NCI-H2081 treated with DMSO at 0.1 percent for 48 hours (cell line): ENCODE results near the gene EMILIN2.
"Not testable (repeated sequence)": the region's sequence is repeated elsewhere in the genome, so short reads cannot be mapped to it uniquely, and the experiment has no call there.

ENCODE experiments used
- DNase-seq: peaks from one replicate; lab custom pipeline; 2025; lab: John Stamatoyannopoulos, UW

EMILIN2 gene

GRCh38 chr18:2900684-2901422 is 54.0 kb downstream of the EMILIN2 start:
- DNase-seq: no peak

DNA sequence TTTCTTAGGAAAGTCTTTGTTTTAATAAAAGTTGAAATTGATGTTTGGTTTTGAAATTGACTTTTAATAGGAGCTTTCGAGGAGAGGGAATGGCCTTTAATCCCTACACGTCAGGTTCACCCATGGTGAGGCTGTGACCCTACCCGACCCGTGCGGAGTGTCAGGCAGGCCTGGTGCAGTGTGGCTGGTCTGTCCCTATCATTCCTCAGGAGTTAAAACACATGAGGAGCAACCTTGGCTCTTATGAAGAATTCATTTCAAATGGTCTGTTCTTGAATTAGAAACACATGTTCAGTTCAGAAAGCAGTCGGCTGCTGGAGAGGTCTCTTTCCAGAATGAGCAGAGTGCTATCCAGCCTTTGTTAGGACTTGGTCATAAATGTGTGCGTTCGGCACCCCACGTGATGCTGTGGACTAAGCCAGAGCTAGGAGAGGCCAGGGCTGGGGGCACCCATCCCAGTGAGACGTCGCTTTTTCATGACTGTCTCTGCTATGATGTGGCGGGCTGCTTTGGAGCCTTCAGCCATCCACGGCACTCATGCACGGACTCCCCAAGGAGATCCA is 54.7 kb downstream of the EMILIN2 start:
- DNase-seq: no peak

DNA sequence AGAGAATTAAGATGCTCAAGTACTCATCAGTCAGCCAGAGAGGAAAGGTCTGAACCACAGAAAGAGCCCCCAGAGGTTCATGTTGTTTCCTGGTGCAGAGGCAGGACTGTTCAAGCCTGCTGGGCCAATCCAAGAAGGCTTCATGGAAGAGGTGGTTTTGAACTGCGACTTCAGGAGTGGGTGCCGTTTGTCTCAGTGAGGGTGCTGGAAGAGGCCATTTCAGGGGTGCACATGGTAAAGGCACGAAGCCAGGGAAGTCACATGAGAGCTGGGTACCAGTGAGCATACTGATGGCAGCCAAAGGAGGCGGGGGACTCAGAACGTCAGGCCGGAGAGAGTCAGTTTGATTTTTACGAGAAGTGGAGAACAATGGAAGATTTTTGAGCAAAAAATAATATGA is 55.5 kb downstream of the EMILIN2 start:
- no peak for DNase-seq

GRCh38 chr18:2903006-2903405 is 56.2 kb downstream of the EMILIN2 start:
- DNase-seq: no peak

- no peak for DNase-seq
Measured at GRCh38 chr18:2905854-2906703, 59.3 kb downstream of the EMILIN2 start.

- no peak for DNase-seq
Measured at GRCh38 chr18:2906704-2907549, 60.1 kb downstream of the EMILIN2 start.

- no peak for DNase-seq
Measured at GRCh38 chr18:2907550-2908135, 60.8 kb downstream of the EMILIN2 start.

GRCh38 chr18:2908166-2908945 is 61.5 kb downstream of the EMILIN2 start:
- no peak for DNase-seq

GRCh38 chr18:2908946-2909335 is 62.1 kb downstream of the EMILIN2 start:
- no peak for DNase-seq

GRCh38 chr18:2909431-2910140 is 62.8 kb downstream of the EMILIN2 start:
- DNase-seq: no peak

GRCh38 chr18:2910261-2910660 is 63.5 kb downstream of the EMILIN2 start:
- DNase-seq: no peak

DNA sequence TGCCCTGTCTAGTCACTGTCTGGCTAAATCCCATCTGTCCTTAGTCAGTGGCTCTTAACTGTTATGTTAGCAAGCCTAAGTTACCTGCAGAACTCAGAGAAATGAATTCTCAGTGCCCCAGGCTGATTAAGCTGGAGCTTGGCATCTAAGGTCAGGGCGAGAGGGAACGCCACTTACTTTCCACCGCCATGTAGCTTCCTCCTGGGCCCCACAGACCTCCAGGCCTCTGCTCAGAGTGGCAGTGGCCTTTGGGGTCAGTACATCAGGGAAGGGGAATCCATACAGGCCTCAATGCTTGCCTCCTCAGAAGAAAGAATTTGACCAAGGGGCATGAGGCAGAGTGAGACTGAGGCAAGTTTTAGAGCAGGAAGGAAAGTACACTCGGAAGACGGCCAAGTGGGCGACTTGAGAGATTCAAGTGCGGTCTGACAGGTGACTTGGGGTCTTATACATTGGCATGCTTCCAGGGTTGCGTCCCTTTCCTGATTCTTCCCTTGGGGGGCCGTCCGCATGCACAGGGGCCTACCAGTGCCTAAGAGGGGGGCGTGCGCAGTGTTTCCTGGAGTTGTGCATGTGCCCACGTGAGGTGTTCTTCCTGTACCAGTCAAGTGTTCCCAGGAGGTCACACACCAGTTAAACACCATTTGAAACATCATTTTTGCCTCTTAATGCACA is 64.1 kb downstream of the EMILIN2 start:
- no peak for DNase-seq

- DNase-seq: no peak
Measured at GRCh38 chr18:2911533-2911932, 64.7 kb downstream of the EMILIN2 start.

GRCh38 chr18:2912357-2913299 is 65.8 kb downstream of the EMILIN2 start:
- no peak for DNase-seq

- no peak for DNase-seq
Measured at GRCh38 chr18:2913398-2914005, 66.7 kb downstream of the EMILIN2 start.

DNA sequence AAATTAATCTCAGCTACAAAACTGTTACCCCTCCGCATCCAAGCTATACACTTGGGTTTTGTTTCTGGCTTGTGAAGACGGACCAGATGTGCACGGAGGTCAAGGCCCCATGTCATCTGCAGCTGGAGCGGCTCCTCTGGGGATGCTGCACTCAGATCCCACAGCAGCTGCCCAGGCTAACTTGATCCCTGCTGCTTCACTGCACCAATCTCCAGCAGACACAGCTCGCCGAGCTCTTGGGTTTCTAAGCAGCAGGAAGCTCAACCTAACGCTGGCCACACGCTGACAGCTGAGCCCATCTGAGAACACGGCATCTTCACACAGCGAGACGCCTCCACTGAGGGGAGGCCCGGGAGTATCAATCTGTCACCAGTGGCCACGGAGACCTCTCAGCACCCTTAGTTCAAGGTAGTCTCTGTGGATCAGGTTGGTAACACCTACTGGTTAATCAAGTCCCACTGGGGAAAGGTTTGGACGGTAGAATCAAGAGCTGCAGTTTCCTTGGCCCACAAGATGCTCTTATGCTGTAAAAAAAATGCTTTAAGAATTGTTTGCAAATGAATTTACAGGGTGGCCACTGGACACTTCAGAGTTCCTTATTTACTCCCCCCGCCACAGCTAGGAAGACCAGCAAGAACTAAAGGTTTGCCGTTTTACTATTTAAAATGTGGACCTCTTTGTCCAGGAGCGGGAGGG is 67.5 kb downstream of the EMILIN2 start:
- DNase-seq: no peak

DNA sequence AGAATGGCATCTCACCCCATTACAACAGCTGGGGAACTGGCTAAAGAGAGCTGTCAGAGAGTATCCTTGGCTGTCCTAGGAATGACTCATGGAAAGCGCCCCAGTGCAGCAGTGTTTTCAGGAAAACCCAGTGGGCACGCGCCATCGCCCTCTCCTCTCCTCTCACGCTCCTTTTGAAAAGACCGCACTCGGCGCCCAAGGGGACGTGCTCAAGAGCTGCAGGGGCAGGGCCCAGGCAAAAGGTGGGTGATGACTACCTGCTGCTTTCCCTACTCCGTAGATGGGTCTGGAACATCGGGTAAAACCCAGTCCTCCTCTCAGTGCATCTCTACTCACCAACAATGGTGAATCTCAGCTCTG is 68.1 kb downstream of the EMILIN2 start:
- no peak for DNase-seq

DNA sequence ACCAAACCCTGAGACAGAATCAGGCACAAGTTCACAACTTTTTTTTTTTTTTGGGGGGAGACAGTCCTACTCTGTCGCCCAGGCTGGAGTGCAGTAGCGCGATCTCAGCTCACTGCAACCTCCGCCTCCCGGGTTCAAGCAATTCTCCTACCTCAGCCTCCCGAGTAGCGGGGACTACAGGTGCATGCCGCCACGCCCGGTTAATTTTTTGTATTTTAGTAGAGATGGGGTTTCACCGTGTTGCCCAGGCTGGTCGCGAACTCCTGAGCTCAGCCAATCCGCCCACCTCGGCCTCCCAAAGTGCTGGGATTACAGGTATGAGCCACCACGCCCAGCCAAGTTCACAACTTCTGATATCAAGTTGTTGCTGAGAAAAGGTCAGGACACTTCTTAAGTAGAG is 68.7 kb downstream of the EMILIN2 start:
- DNase-seq: not testable (repeated sequence)
